BJ (cell line): ENCODE data around the gene DAB2IP. TPM values are rescaled to one million over a fixed set of nuclear protein-coding genes. Genes with fewer than 3 reads are reported as not detected.

ENCODE experiments used
- CTCF ChIA-PET: fragments of 350-600 bp; formaldehyde crosslinking; extraction: SDS; loops from one replicate; lab custom pipeline; 2021; ENCODE audit warnings: antibody characterized with exemption, inconsistent platforms; lab: Yijun Ruan, JAX
- POLR2A ChIA-PET: fragments of 300-600 bp; sonication (Branson Sonifier 250); formaldehyde crosslinking; extraction: SDS; loops from one replicate; lab custom pipeline; 2021; ENCODE audit warnings: antibody characterized with exemption; lab: Charles Lee
- DNase-seq: peaks from one replicate; pipeline ENCODE4 v3.0.0-alpha.2; 2011; ENCODE audit warnings: low read depth
- H3K27me3 ChIP-seq: 2 replicates; pipeline ENCODE4 v1.6.0; 2011; ENCODE audit warnings: low read length; ENCODE audit not compliant: control insufficient read depth, insufficient read depth
- H3K36me3 ChIP-seq: 2 replicates; pipeline ENCODE4 v1.5.1; 2011; ENCODE audit warnings: low read length; ENCODE audit not compliant: control insufficient read depth, insufficient read depth
- H3K4me3 ChIP-seq: 2 replicates; pipeline ENCODE4 v1.5.1; 2011; ENCODE audit warnings: low read depth, mild to moderate bottlenecking, control low read depth, low read length
- CTCF ChIP-seq: IDR thresholded peaks from 2 replicates; pipeline ENCODE4 v1.5.1; 2011; ENCODE audit warnings: low read depth, mild to moderate bottlenecking, control low read depth, inconsistent platforms, low read length, moderate library complexity; ENCODE audit not compliant: insufficient read depth
- polyA plus RNA-seq: library from polyadenylated mRNA; depleted of rRNA; stranded (reverse); fragments of >200 nt; gene quantifications from 2 replicates; pipeline ENCODE4 v1.2.3, GENCODE V29; 2011

The DAB2IP gene
- polyA plus RNA-seq, 1 experiment = 38.1 TPM

GRCh38 chr9:121631978-121632418 is 19.4 kb upstream of the DAB2IP start:
- no peaks in the 10 kb centered on the region for H3K36me3 ChIP-seq
- no peak overlapping the region for H3K4me3 ChIP-seq
- H3K27me3 ChIP-seq = no peaks in the 10 kb centered on the region
- no peak for TF ChIP-seq CTCF
- DNase-seq = no peak
- POLR2A ChIA-PET = no interaction called here
- CTCF ChIA-PET = interaction anchor here (0.7 to 1.4 kb wide), 4 partner anchors 11 to 85 kb away, joined by 3 to 4 read pairs (median 3); no protein-coding TSS in a partner anchor

GRCh38 chr9:121633119-121633714 is 18.2 kb upstream of the DAB2IP start:
- ChIA-PET POLR2A (no interaction called here), CTCF (interaction anchor here (1.6 kb wide), 1 partner anchor 47 kb away, joined by 3 read pairs; no protein-coding TSS in a partner anchor)
- Histone ChIP-seq H3K36me3 (no peaks in the 10 kb centered on the region), H3K4me3 (no peak overlapping the region), H3K27me3 (no peaks in the 10 kb centered on the region)
- DNase-seq = no peak
- no peak for TF ChIP-seq CTCF

- ChIA-PET CTCF (interaction anchor here (1.6 kb wide), 1 partner anchor 46 kb away, joined by 3 read pairs; no protein-coding TSS in a partner anchor), POLR2A (no interaction called here)
- Histone ChIP-seq H3K36me3 (no peaks in the 10 kb centered on the region), H3K4me3 (no peak overlapping the region), H3K27me3 (no peaks in the 10 kb centered on the region)
- DNase-seq = no peak
- no peak for TF ChIP-seq CTCF
Observed at GRCh38 chr9:121633736-121634135, 17.7 kb upstream of the DAB2IP start.

GRCh38 chr9:121634329-121635261 is 16.8 kb upstream of the DAB2IP start:
- CTCF ChIA-PET = interaction anchor here (0.7 to 1.6 kb wide), 5 partner anchors 29 to 464 kb away, joined by 3 read pairs; no protein-coding TSS in a partner anchor
- Histone ChIP-seq H3K4me3 (no peak overlapping the region), H3K27me3 (no peaks in the 10 kb centered on the region), H3K36me3 (no peaks in the 10 kb centered on the region)
- peak; percentile 61 for TF ChIP-seq CTCF
- DNase-seq = no peak
- POLR2A ChIA-PET = no interaction called here
